HEK293 (cell line): ENCODE data around the gene TMEM198.

ENCODE experiments used
- CTCF ChIA-PET: fragments of 350-600 bp; formaldehyde crosslinking; extraction: SDS; loops from one replicate; lab custom pipeline; 2021; ENCODE audit warnings: antibody characterized with exemption; lab: Yijun Ruan, JAX
- POLR2A ChIA-PET: fragments of 300-600 bp; formaldehyde crosslinking; extraction: SDS; loops from one replicate; lab custom pipeline; 2020; ENCODE audit warnings: antibody characterized with exemption, inconsistent platforms; lab: Yijun Ruan, JAX
- H3K27ac ChIP-seq: fragments of 200-500 bp; sonication (Bioruptor generic); 2 replicates; pipeline ENCODE4 v1.5.1; 2014; ENCODE audit warnings: low read depth, low read length, control low read depth, inconsistent platforms; ENCODE audit errors: extremely low read depth
- H3K36me3 ChIP-seq, 2 experiments: fragments of 200-500 bp in 1 of 2; sonication (Bioruptor generic) in 1 of 2; 1 replicate in 1 of 2; 2 replicates in 1 of 2; pipeline ENCODE4 v1.5.1; 2014 to 2017; ENCODE audit warnings: inconsistent platforms in 2 of 2, low read length in 2 of 2; ENCODE audit not compliant: control insufficient read depth in 2 of 2, insufficient read depth in 1 of 2
- H3K4me1 ChIP-seq: fragments of 200-500 bp; sonication (Bioruptor generic); 2 replicates; pipeline ENCODE4 v1.5.1; 2014; ENCODE audit warnings: mild to moderate bottlenecking, low read length, inconsistent platforms; ENCODE audit not compliant: control insufficient read depth, insufficient read depth
- H3K4me3 ChIP-seq: 2 replicates; pipeline ENCODE4 v1.5.1; 2011; ENCODE audit warnings: low read depth, mild to moderate bottlenecking, control low read depth, low read length, moderate library complexity
- H3K9me3 ChIP-seq: fragments of 200-500 bp; sonication (Bioruptor generic); 2 replicates; pipeline ENCODE4 v1.5.1; 2014; ENCODE audit warnings: low read depth, low read length, inconsistent platforms; ENCODE audit not compliant: control insufficient read depth, insufficient read depth
- ELK4 ChIP-seq: IDR thresholded peaks from 2 replicates; pipeline ENCODE4 v1.6.1; 2011; ENCODE audit warnings: mild to moderate bottlenecking, low read depth, low read length, borderline replicate concordance
- GLI2 ChIP-seq: fragments of 450-650 bp; formaldehyde crosslinking; IDR thresholded peaks from 2 replicates; pipeline ENCODE4; 2017; ENCODE audit warnings: missing biosample characterization, missing genetic modification characterization, low read depth, borderline replicate concordance
- GLIS1 ChIP-seq: fragments of 450-650 bp; formaldehyde crosslinking; IDR thresholded peaks from 2 replicates; pipeline ENCODE4 v1.5.1; 2016; ENCODE audit warnings: missing biosample characterization, missing genetic modification characterization
- HOXC10 ChIP-seq: sonication (generic); formaldehyde crosslinking; IDR thresholded peaks from 2 replicates; pipeline ENCODE4 v1.8.1; 2023; ENCODE audit warnings: mild to moderate bottlenecking, missing genetic modification reagents
- INSM2 ChIP-seq: fragments of 450-650 bp; formaldehyde crosslinking; IDR thresholded peaks from 2 replicates; pipeline ENCODE4 v1.5.1; 2016; ENCODE audit warnings: missing biosample characterization, missing genetic modification characterization
- KLF1 ChIP-seq: fragments of 450-650 bp; formaldehyde crosslinking; IDR thresholded peaks from 2 replicates; pipeline ENCODE4 v1.5.1; 2016; ENCODE audit warnings: missing biosample characterization, missing genetic modification characterization
- MZF1 ChIP-seq: fragments of 450-650 bp; formaldehyde crosslinking; IDR thresholded peaks from 2 replicates; pipeline ENCODE4 v1.5.1; 2017; ENCODE audit warnings: missing biosample characterization, missing genetic modification characterization, borderline replicate concordance
- REST ChIP-seq: fragments of 450-650 bp; formaldehyde crosslinking; IDR thresholded peaks from 2 replicates; pipeline ENCODE4 v1.5.1; 2016; ENCODE audit warnings: missing biosample characterization, missing genetic modification characterization
- SCRT2 ChIP-seq: fragments of 450-650 bp; formaldehyde crosslinking; IDR thresholded peaks from 2 replicates; pipeline ENCODE4 v1.5.1; 2016; ENCODE audit warnings: missing biosample characterization, missing genetic modification characterization
- TCF7L2 ChIP-seq: IDR thresholded peaks from 2 replicates; pipeline ENCODE4 v1.6.1; 2011; ENCODE audit warnings: low read depth, mild to moderate bottlenecking, inconsistent platforms, low read length, moderate library complexity, borderline replicate concordance
- YY2 ChIP-seq: fragments of 450-650 bp; formaldehyde crosslinking; IDR thresholded peaks from 2 replicates; pipeline ENCODE4 v1.5.1; 2016; ENCODE audit warnings: missing biosample characterization, missing genetic modification characterization
- ZBTB11 ChIP-seq: fragments of 450-650 bp; formaldehyde crosslinking; conservative IDR thresholded peaks from 2 replicates; pipeline ENCODE4 v1.5.1; 2016; ENCODE audit warnings: low read depth, missing biosample characterization, missing genetic modification characterization
- ZFP41 ChIP-seq: fragments of 450-650 bp; formaldehyde crosslinking; IDR thresholded peaks from 2 replicates; pipeline ENCODE4 v1.5.1; 2016; ENCODE audit warnings: missing biosample characterization, missing genetic modification characterization, borderline replicate concordance
- ZNF10 ChIP-seq: fragments of 450-650 bp; formaldehyde crosslinking; IDR thresholded peaks from 2 replicates; pipeline ENCODE4 v1.5.1; 2017; ENCODE audit warnings: missing biosample characterization, missing genetic modification characterization
- ZNF138 ChIP-seq: fragments of 450-650 bp; formaldehyde crosslinking; IDR thresholded peaks from 2 replicates; pipeline ENCODE4 v1.5.1; 2016; ENCODE audit warnings: missing biosample characterization, missing genetic modification characterization, borderline replicate concordance
- ZNF157 ChIP-seq: fragments of 450-650 bp; formaldehyde crosslinking; IDR thresholded peaks from 2 replicates; pipeline ENCODE4 v1.5.1; 2016; ENCODE audit warnings: missing biosample characterization, missing genetic modification characterization
- ZNF221 ChIP-seq: fragments of 450-650 bp; formaldehyde crosslinking; IDR thresholded peaks from 2 replicates; pipeline ENCODE4 v1.5.1; 2017; ENCODE audit warnings: missing biosample characterization, missing genetic modification characterization, borderline replicate concordance
- ZNF394 ChIP-seq: fragments of 450-650 bp; formaldehyde crosslinking; IDR thresholded peaks from 2 replicates; pipeline ENCODE4 v1.5.1; 2016; ENCODE audit warnings: missing biosample characterization, missing genetic modification characterization, mild to moderate bottlenecking, moderate library complexity, borderline replicate concordance
- ZNF416 ChIP-seq: fragments of 450-650 bp; formaldehyde crosslinking; IDR thresholded peaks from 2 replicates; pipeline ENCODE4 v1.5.1; 2016; ENCODE audit warnings: missing biosample characterization, missing genetic modification characterization
- ZNF580 ChIP-seq: fragments of 450-650 bp; formaldehyde crosslinking; IDR thresholded peaks from 2 replicates; pipeline ENCODE4 v1.5.1; 2016; ENCODE audit warnings: missing biosample characterization, missing genetic modification characterization
- ZNF792 ChIP-seq: fragments of 450-650 bp; formaldehyde crosslinking; IDR thresholded peaks from 2 replicates; pipeline ENCODE4 v1.5.1; 2016; ENCODE audit warnings: missing biosample characterization, missing genetic modification characterization
- ZNF830 ChIP-seq: fragments of 450-650 bp; IDR thresholded peaks from 2 replicates; pipeline ENCODE4 v1.5.0; 2018; ENCODE audit warnings: missing biosample characterization, missing genetic modification characterization, low read depth, mild to moderate bottlenecking, moderate library complexity
- ZSCAN16 ChIP-seq: fragments of 450-650 bp; formaldehyde crosslinking; IDR thresholded peaks from 2 replicates; pipeline ENCODE4 v1.5.1; 2016; ENCODE audit warnings: missing biosample characterization, missing genetic modification characterization
- ZSCAN5A ChIP-seq: fragments of 450-650 bp; formaldehyde crosslinking; IDR thresholded peaks from 2 replicates; pipeline ENCODE4 v1.5.1; 2016; ENCODE audit warnings: missing biosample characterization, missing genetic modification characterization

The TMEM198 gene

GRCh38 chr2:219553168-219553417, 9.3 kb downstream of the TMEM198 start:
- Histone ChIP-seq H3K36me3 (peaks cover 0 to 24% of the 10 kb centered on the region in 2 experiments; a peak in 1 of 3 replicates), H3K9me3 (no peaks in the 10 kb centered on the region), H3K4me1 (peaks cover 3% of the 10 kb centered on the region; the same call in 1 of the 2 replicates), H3K27ac (no peak overlapping the region), H3K4me3 (no peak overlapping the region)
- TF ChIP-seq GLI2 (tag by site-specific recombination) (no peak), GLIS1 (tag by site-specific recombination) (no peak), SCRT2 (tag by site-specific recombination) (peak; percentile 39; the same call in 1 of the 2 replicates), ZNF394 (tag by site-specific recombination) (no peak), YY2 (no peak), INSM2 (tag by site-specific recombination) (no peak), HOXC10 (0 out of 2 replicates have a peak, but pooled peaks have one; percentile 12), ZBTB11 (tag by site-specific recombination) (no peak), MZF1 (tag by site-specific recombination) (no peak), KLF1 (no peak), ELK4 (no peak), ZNF580 (tag by site-specific recombination) (no peak), ZFP41 (tag by site-specific recombination) (no peak)
- POLR2A ChIA-PET: interaction anchor here (0.9 to 3.4 kb wide), 6 partner anchors 9 to 55 kb away, joined by 3 to 25 read pairs (median 6); partner anchors contain the start of genes CHPF, GMPPA, OBSL1 and TMEM198
- CTCF ChIA-PET: interaction anchor here (1.1 to 2.8 kb wide), 3 partner anchors 11 to 92 kb away, joined by 3 to 14 read pairs (median 3); no protein-coding TSS in a partner anchor

- ChIA-PET POLR2A (interaction anchor here (3.4 kb wide), 1 partner anchor 8 kb away, joined by 25 read pairs; no protein-coding TSS in a partner anchor), CTCF (interaction anchor here (1.1 kb wide), 1 partner anchor 89 kb away, joined by 3 read pairs; no protein-coding TSS in a partner anchor)
- H3K27ac ChIP-seq: no peak overlapping the region
- no peak overlapping the region for H3K4me3 ChIP-seq
- H3K36me3 ChIP-seq: peaks cover 0 to 28% of the 10 kb centered on the region in 2 experiments; a peak in 1 of 3 replicates
- peaks cover 3% of the 10 kb centered on the region; the same call in 1 of the 2 replicates for H3K4me1 ChIP-seq
- no peaks in the 10 kb centered on the region for H3K9me3 ChIP-seq
- TF ChIP-seq ZNF792 (tag by site-specific recombination) (no peak), ZNF157 (no peak), ZNF10 (tag by site-specific recombination) (no peak), ZSCAN16 (tag by site-specific recombination) (no peak), ZNF830 (no peak), ZNF416 (no peak), ZSCAN5A (tag by site-specific recombination) (no peak), REST (tag by site-specific recombination) (no peak), TCF7L2 (no peak), ZNF138 (tag by site-specific recombination) (no peak), ZNF221 (tag by site-specific recombination) (no peak)
Measured at GRCh38 chr2:219553463-219553963, 9.7 kb downstream of the TMEM198 start.
